HCT116 (cell line): ENCODE data around the gene KCTD10. TPM values are rescaled to one million over a fixed set of nuclear protein-coding genes. Genes with fewer than 3 reads are reported as not detected.

Experiments
- ATAC-seq: fragments of 200-7000 bp; cut with Tn5 transposase; 2 replicates; pipeline ENCODE4 v1.9.1; 2020; ENCODE audit warnings: mild to moderate bottlenecking, moderate library complexity
- BruUV-seq: library from RNA; stranded (reverse); fragments of 400-500 nt; replicated peaks from 2 replicates; lab custom pipeline; 2021; lab: Mats Ljungman, UMichigan
- CTCF ChIA-PET: fragments of 300-600 bp; sonication (Branson Sonifier 250); formaldehyde crosslinking; loops from one replicate; lab custom pipeline; 2021; ENCODE audit warnings: antibody characterized with exemption; lab: Charles Lee
- POLR2A ChIA-PET: fragments of 300-600, 350-600 bp; sonication (Branson Sonifier 250); formaldehyde crosslinking; loops from one replicate; lab custom pipeline; 2021; ENCODE audit warnings: antibody characterized with exemption; lab: Charles Lee
- RAD21 ChIA-PET, 2 experiments: fragments of 300-600 bp; sonication (Branson Sonifier 250); formaldehyde crosslinking; loops; one replicate each; lab custom pipeline; 2023; ENCODE audit warnings: low total read pairs in 2 of 2; ENCODE audit not compliant: uncharacterized antibody in 2 of 2, unreplicated experiment in 2 of 2, low non-redundant PET in 1 of 2; lab: Charles Lee
- DNase-seq: peaks from one replicate; pipeline ENCODE4 v3.0.0-alpha.2; 2010; ENCODE audit warnings: low read depth, low spot score
- H2AFZ ChIP-seq: fragments of 200-600 bp; shearing (Covaris generic), sonication (generic); 2 replicates; pipeline ENCODE4 v1.6.1; 2017; ENCODE audit warnings: low read depth, mixed run types, mixed read lengths, antibody characterized with exemption, low read length; ENCODE audit not compliant: poor library complexity, severe bottlenecking
- H3K27ac ChIP-seq: 2 replicates; pipeline ENCODE4 v1.5.1; 2012; ENCODE audit warnings: low read depth, low read length
- H3K27me3 ChIP-seq: fragments of 200-600 bp; sonication (generic); 2 replicates; pipeline ENCODE4 v1.6.1; 2016; ENCODE audit warnings: mixed run types, low read length, mixed read lengths; ENCODE audit not compliant: insufficient read depth
- H3K36me3 ChIP-seq, 2 experiments: fragments of 200-500 bp in 1 of 2; fragments of 200-600 bp in 1 of 2; sonication (Bioruptor generic) in 1 of 2; sonication (generic) in 1 of 2; 2 replicates each; pipeline versions ENCODE4 v1.5.1 to v1.6.1; 2014 to 2016; ENCODE audit warnings: low read length in 2 of 2, inconsistent platforms in 1 of 2, mixed read lengths in 1 of 2, mixed run types in 1 of 2; ENCODE audit not compliant: insufficient read depth in 2 of 2, control insufficient read depth in 1 of 2
- H3K4me1 ChIP-seq, 2 experiments: fragments of 200-600 bp in 1 of 2; sonication (generic) in 1 of 2; 2 replicates each; pipeline versions ENCODE4 v1.5.1 to v1.6.1; 2012 to 2017; ENCODE audit warnings: low read length in 2 of 2, inconsistent platforms in 1 of 2, mild to moderate bottlenecking in 1 of 2, mixed read lengths in 1 of 2, mixed run types in 1 of 2, moderate library complexity in 1 of 2; ENCODE audit not compliant: insufficient read depth in 2 of 2, control insufficient read depth in 1 of 2
- H3K4me2 ChIP-seq: fragments of 200-600 bp; sonication (generic); 2 replicates; pipeline ENCODE4 v1.6.1; 2017; ENCODE audit warnings: mixed run types, low read length, mixed read lengths
- H3K4me3 ChIP-seq, 2 experiments: fragments of 200-600 bp in 1 of 2; sonication (generic) in 1 of 2; replicated peaks in 1 of 2; 2 replicates each; pipeline ENCODE4 v1.5.1; 2011 to 2016; ENCODE audit warnings: low read length in 2 of 2, control low read depth in 1 of 2, low read depth in 1 of 2, mild to moderate bottlenecking in 1 of 2, mixed read lengths in 1 of 2, mixed run types in 1 of 2
- H3K79me2 ChIP-seq: fragments of 200-600 bp; sonication (generic); 2 replicates; pipeline ENCODE4 v1.6.1; 2017; ENCODE audit warnings: mild to moderate bottlenecking, mixed run types, low read length, moderate library complexity, mixed read lengths; ENCODE audit not compliant: insufficient read depth
- H3K9ac ChIP-seq: fragments of 200-600 bp; sonication (generic); 2 replicates; pipeline ENCODE4 v1.6.1; 2016; ENCODE audit warnings: low read length, mixed read lengths
- H3K9me2 ChIP-seq: fragments of 200-600 bp; sonication (generic), shearing (Covaris generic); 2 replicates; pipeline ENCODE4 v1.6.1; 2017; ENCODE audit warnings: mixed run types, mild to moderate bottlenecking, moderate library complexity; ENCODE audit not compliant: insufficient read depth
- H3K9me3 ChIP-seq, 2 experiments: fragments of 200-500 bp in 1 of 2; fragments of 200-600 bp in 1 of 2; sonication (Bioruptor generic) in 1 of 2; sonication (generic) in 1 of 2; 2 replicates each; pipeline ENCODE4 v1.6.1; 2014 to 2017; ENCODE audit warnings: low read length in 2 of 2, mixed read lengths in 2 of 2, inconsistent platforms in 1 of 2, low read depth in 1 of 2, mild to moderate bottlenecking in 1 of 2, mixed run types in 1 of 2, moderate library complexity in 1 of 2; ENCODE audit not compliant: control insufficient read depth in 1 of 2, insufficient read depth in 1 of 2
- H4K20me1 ChIP-seq: fragments of 200-600 bp; sonication (generic), shearing (Covaris generic); 2 replicates; pipeline ENCODE4 v1.6.1; 2017; ENCODE audit warnings: mixed run types, mild to moderate bottlenecking, moderate library complexity; ENCODE audit not compliant: insufficient read depth
- CBX3 ChIP-seq: IDR thresholded peaks from 2 replicates; pipeline ENCODE4 v1.6.1; 2012; ENCODE audit warnings: low read depth
- ELF1 ChIP-seq: IDR thresholded peaks from 2 replicates; pipeline ENCODE4 v1.6.1; 2012; ENCODE audit warnings: low read depth, borderline replicate concordance
- EZH2 ChIP-seq: fragments of 200-600 bp; sonication (generic); IDR thresholded peaks from 2 replicates; pipeline ENCODE4 v1.6.1; 2017; ENCODE audit warnings: antibody characterized with exemption, mixed run types
- SIN3A ChIP-seq: IDR thresholded peaks from 2 replicates; pipeline ENCODE4 v1.6.1; 2012; ENCODE audit warnings: low read depth
- TCF7L2 ChIP-seq: IDR thresholded peaks from 2 replicates; pipeline ENCODE4 v1.7.0; 2011; ENCODE audit warnings: borderline replicate concordance, inconsistent platforms; ENCODE audit not compliant: insufficient read depth, insufficient read length; ENCODE audit errors: extremely low read depth
- ZNF274 ChIP-seq: fragments of 200-500 bp; sonication (Bioruptor generic); IDR thresholded peaks from 2 replicates; pipeline ENCODE4 v1.6.1; 2014; ENCODE audit warnings: mild to moderate bottlenecking, low read depth, low read length, inconsistent platforms
- intact Hi-C: fragments of 100-400 bp; cut with micrococcal nuclease; formaldehyde crosslinking; loops from 2 replicates; pipeline ENCODE4 v1.10.0; 2022
- total RNA-seq: library from RNA; stranded (reverse); gene quantifications from one replicate; pipeline ENCODE4 v1.2.1, GENCODE V29; 2021; ENCODE audit not compliant: unreplicated experiment
- TF ChIP-seq, protein P1 (sequence below): IDR thresholded peaks from 2 replicates; pipeline ENCODE4 v1.6.1; 2012; ENCODE audit warnings: low read depth
- TF ChIP-seq, protein P2 (sequence below): IDR thresholded peaks from 2 replicates; pipeline ENCODE4 v1.6.1; 2012

KCTD10 gene
- total RNA-seq, 1 experiment from 2014 or later = 34.7 TPM

- peaks cover 38 to 44% of the 10 kb centered on the region in 2 experiments for H3K36me3 ChIP-seq
- H3K27me3 ChIP-seq = no peaks in the 10 kb centered on the region
- no peaks in the 10 kb centered on the region for H3K9me3 ChIP-seq
- H3K4me2 ChIP-seq = no peak overlapping the region
- DNase-seq (no peak), ATAC-seq (no peak)
- H3K4me1 ChIP-seq = peaks cover 21 to 22% of the 10 kb centered on the region in 2 experiments
- H3K27ac ChIP-seq = no peak overlapping the region
- intact Hi-C loops = no loop called here
- ChIA-PET RAD21 (no interaction called here), CTCF (no interaction called here)
- H4K20me1 ChIP-seq = peaks cover 4% of the 10 kb centered on the region; the same call in 1 of the 2 replicates
- H3K79me2 ChIP-seq = peaks cover 40% of the 10 kb centered on the region
- no peak overlapping the region for H3K4me3 ChIP-seq
- TF ChIP-seq, protein P1, sequence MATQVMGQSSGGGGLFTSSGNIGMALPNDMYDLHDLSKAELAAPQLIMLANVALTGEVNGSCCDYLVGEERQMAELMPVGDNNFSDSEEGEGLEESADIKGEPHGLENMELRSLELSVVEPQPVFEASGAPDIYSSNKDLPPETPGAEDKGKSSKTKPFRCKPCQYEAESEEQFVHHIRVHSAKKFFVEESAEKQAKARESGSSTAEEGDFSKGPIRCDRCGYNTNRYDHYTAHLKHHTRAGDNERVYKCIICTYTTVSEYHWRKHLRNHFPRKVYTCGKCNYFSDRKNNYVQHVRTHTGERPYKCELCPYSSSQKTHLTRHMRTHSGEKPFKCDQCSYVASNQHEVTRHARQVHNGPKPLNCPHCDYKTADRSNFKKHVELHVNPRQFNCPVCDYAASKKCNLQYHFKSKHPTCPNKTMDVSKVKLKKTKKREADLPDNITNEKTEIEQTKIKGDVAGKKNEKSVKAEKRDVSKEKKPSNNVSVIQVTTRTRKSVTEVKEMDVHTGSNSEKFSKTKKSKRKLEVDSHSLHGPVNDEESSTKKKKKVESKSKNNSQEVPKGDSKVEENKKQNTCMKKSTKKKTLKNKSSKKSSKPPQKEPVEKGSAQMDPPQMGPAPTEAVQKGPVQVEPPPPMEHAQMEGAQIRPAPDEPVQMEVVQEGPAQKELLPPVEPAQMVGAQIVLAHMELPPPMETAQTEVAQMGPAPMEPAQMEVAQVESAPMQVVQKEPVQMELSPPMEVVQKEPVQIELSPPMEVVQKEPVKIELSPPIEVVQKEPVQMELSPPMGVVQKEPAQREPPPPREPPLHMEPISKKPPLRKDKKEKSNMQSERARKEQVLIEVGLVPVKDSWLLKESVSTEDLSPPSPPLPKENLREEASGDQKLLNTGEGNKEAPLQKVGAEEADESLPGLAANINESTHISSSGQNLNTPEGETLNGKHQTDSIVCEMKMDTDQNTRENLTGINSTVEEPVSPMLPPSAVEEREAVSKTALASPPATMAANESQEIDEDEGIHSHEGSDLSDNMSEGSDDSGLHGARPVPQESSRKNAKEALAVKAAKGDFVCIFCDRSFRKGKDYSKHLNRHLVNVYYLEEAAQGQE = no peak
- no peak for TF ChIP-seq CBX3
- TF ChIP-seq ZNF274 = no peak
- TF ChIP-seq, protein P2, sequence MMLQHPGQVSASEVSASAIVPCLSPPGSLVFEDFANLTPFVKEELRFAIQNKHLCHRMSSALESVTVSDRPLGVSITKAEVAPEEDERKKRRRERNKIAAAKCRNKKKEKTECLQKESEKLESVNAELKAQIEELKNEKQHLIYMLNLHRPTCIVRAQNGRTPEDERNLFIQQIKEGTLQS = no peak
- TF ChIP-seq TCF7L2 = no peak
- TF ChIP-seq SIN3A = no peak
- no peak for TF ChIP-seq ELF1
- no peak for TF ChIP-seq EZH2
- TF ChIP-seq, all 23 proteins: peak for 0
- Histone ChIP-seq H2AFZ (no peak overlapping the region), H3K9ac (no peak overlapping the region), H3K9me2 (no peaks in the 10 kb centered on the region)
- no TSS peak for BruUV-seq
- POLR2A ChIA-PET = no interaction called here
Observed at GRCh38 chr12:109458086-109458485, 19.0 kb downstream of the KCTD10 start.
